ENCODE data around the gene PLK2.

The PLK2 gene

GRCh38 chr5:58458141-58458742, 1.6 kb downstream of the PLK2 start:
- H3K36me3 ChIP-seq = peaks cover 12 to 28% (median 25%) of the 10 kb centered on the region in 3 donors
- H3K4me1 ChIP-seq = peaks cover 0 to 40% (median 9%) of the 10 kb centered on the region in 4 donors
- H3K9me3 ChIP-seq = no peaks in the 10 kb centered on the region
- intact Hi-C loops (cut with DNase I; ENCODE audit: low total_unique reads) = no loop called here
- H3K4me3 ChIP-seq = peak overlapping the region; percentile 57 to 85
- DNase-seq = no peak
- H3K27ac ChIP-seq = peak overlapping the region in 1 of 2 donors; percentile 85
- H3K27me3 ChIP-seq = no peaks in the 10 kb centered on the region
- TF ChIP-seq CTCF (IDR thresholded peaks at IDR 0.05) = no peak

GRCh38 chr5:58457050-58457449, 2.8 kb downstream of the PLK2 start:
- TF ChIP-seq CTCF (IDR thresholded peaks at IDR 0.05) = no peak
- no peak for DNase-seq
- peak overlapping the region in 1 of 2 donors; percentile 5 for H3K27ac ChIP-seq
- intact Hi-C loops (cut with DNase I; ENCODE audit: low total_unique reads) = no loop called here
- H3K9me3 ChIP-seq = no peaks in the 10 kb centered on the region
- peak overlapping the region; percentile 57 to 85 for H3K4me3 ChIP-seq
- H3K4me1 ChIP-seq = peaks cover 0 to 36% (median 9%) of the 10 kb centered on the region in 4 donors
- H3K36me3 ChIP-seq = peaks cover 12 to 37% (median 25%) of the 10 kb centered on the region in 3 donors
- no peaks in the 10 kb centered on the region for H3K27me3 ChIP-seq

GRCh38 chr5:58456486-58456885, 3.4 kb downstream of the PLK2 start:
- peaks cover 0 to 36% (median 9%) of the 10 kb centered on the region in 4 donors for H3K4me1 ChIP-seq
- intact Hi-C loops (cut with DNase I; ENCODE audit: low total_unique reads) = no loop called here
- H3K36me3 ChIP-seq = peaks cover 12 to 42% (median 25%) of the 10 kb centered on the region in 3 donors
- H3K27ac ChIP-seq = no peak overlapping the region
- H3K4me3 ChIP-seq = peak overlapping the region in 1 of 2 donors; percentile 85
- H3K9me3 ChIP-seq = no peaks in the 10 kb centered on the region
- no peak for DNase-seq
- H3K27me3 ChIP-seq = no peaks in the 10 kb centered on the region
- no peak for TF ChIP-seq CTCF (IDR thresholded peaks at IDR 0.05)

DNA sequence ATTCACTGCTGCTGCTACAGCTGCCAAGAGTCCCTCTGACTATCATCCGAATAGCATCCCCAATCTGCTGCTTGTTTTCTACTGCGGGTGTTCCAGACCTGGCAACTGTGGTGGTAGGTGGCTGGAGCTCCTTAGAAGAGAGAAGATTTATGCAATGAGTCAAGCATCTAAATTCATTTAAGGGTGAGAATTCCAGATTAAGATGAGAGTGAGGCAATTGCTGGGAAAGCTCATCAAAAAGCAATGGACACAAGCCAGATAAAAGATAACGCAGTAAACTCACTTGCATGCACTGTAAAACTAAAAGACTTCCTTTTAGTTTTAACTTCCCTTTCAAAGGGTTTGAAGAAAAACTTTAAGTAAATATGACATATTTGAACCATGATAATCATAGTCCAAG, 3.9 kb downstream of the PLK2 start:
- no peak for TF ChIP-seq CTCF (IDR thresholded peaks at IDR 0.05)
- Histone ChIP-seq H3K36me3 (peaks cover 12 to 42% (median 25%) of the 10 kb centered on the region in 3 donors), H3K4me1 (peaks cover 0 to 36% (median 8%) of the 10 kb centered on the region in 4 donors), H3K27ac (no peak overlapping the region), H3K4me3 (no peak overlapping the region), H3K27me3 (no peaks in the 10 kb centered on the region), H3K9me3 (no peaks in the 10 kb centered on the region)
- DNase-seq = no peak
- intact Hi-C loops (cut with DNase I; ENCODE audit: low total_unique reads) = no loop called here

- DNase-seq = no peak
- Histone ChIP-seq H3K4me1 (peaks cover 0 to 36% (median 7%) of the 10 kb centered on the region in 4 donors), H3K36me3 (peaks cover 12 to 42% (median 25%) of the 10 kb centered on the region in 3 donors), H3K9me3 (no peaks in the 10 kb centered on the region), H3K27me3 (no peaks in the 10 kb centered on the region), H3K4me3 (no peak overlapping the region), H3K27ac (no peak overlapping the region)
- TF ChIP-seq CTCF (IDR thresholded peaks at IDR 0.05) = no peak
- intact Hi-C loops (cut with DNase I; ENCODE audit: low total_unique reads) = no loop called here
Observed at GRCh38 chr5:58455480-58455879, 4.4 kb downstream of the PLK2 start.

Measured in tibial artery (tissue), 4 donors.